ENCODE measurements around the gene RBFOX2.

DNA sequence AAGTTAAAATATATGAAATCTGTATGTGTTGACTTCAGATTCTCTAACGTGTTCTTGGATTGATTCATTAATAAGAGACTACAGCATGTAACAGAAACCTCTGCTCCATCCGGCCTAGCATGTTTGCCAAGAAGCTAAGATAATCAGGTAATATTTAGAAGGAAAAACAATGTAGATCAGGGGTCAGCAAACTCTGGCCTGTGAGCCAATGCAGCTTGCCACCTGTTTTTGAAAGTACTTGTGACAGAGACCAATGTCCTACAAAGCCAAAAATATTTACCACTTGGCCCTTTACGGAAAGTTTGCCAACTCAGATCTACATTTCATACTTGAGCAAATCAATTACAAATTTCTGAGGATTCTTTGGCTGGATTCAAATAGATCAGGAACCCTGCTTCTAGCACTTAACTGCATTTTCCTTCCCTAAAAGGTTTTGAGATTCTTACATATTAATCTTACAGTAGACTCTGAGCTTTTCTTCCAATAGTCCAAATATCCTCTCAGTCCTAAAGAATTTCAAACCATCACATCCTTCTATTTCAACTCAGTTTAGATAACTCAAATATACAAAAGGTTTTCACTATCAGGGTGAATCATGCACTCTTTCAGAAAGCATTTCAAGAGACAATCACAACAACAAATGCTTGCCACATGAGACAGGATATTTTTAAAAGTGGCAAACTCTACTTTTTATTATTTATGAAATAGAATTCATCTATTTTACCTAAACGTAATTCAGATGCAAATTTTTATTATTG lies 281.5 kb downstream of the RBFOX2 start:
- TF ChIP-seq YY1 (IDR thresholded peaks at IDR 0.05; ENCODE audit: low read depth) (no peak), REST (IDR thresholded peaks at IDR 0.05; ENCODE audit: low read depth) (no peak)
- TF ChIP-seq, protein P1, sequence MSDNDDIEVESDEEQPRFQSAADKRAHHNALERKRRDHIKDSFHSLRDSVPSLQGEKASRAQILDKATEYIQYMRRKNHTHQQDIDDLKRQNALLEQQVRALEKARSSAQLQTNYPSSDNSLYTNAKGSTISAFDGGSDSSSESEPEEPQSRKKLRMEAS (IDR thresholded peaks at IDR 0.05): no peak

Measured in Ishikawa (cell line).